Spleen (tissue), 7 donors: ENCODE measurements around the gene SPAG5.
"Not testable (repeated sequence)": the region's sequence is repeated elsewhere in the genome, so short reads cannot be mapped to it uniquely, and the experiment has no call there.

Experiments
- POLR2AphosphoS5 ChIP-seq, 3 donors: sonication (generic); formaldehyde crosslinking; IDR thresholded peaks; one replicate each; pipeline ENCODE4 v1.5.1; 2017; ENCODE audit warnings: antibody characterized with exemption in 3 of 3
- TF ChIP-seq, protein P1 (sequence below), 11 experiments: fragments of 200-600 bp in 7 of 11; fragments of 450-650 bp in 4 of 11; sonication (generic) in 4 of 11; IDR thresholded peaks in 8 of 11; conservative IDR thresholded peaks in 3 of 11; 1 replicate in 7 of 11; 2 replicates in 4 of 11; pipeline versions ENCODE4 v1.4.0 to v1.8.0; 2016 to 2021; ENCODE audit warnings: antibody characterized with exemption in 11 of 11, inconsistent platforms in 4 of 11, mild to moderate bottlenecking in 1 of 11
- donor health status: DM: no; HTN: no; CAD: no; lungs with moderate emphysema.
- donor health status: DM: no; HTN: no; CAD: no.
- donor health status: DM: no; HTN: no; CAD: no.

DNA sequence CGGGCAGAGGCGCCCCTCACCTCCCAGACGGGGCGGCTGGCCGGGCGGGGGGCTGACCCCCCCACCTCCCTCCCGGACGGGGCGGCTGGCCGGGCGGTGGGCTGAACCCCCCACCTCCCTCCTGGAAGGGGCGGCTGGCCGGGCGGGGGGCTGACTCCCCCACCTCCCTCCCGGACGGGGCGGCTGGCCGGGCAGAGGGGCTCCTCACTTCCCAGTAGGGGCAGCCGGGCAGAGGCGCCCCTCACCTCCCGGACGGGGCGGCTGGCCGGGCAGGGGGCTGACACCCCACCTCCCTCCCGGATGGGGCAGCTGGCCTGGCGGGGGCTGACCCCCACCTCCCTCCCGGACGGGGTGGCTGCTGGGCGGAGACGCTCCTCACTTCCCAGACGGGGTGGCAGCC, 5.2 kb upstream of the SPAG5 start:
- not testable (repeated sequence) for TF ChIP-seq POLR2AphosphoS5 (IDR thresholded peaks at IDR 0.05)
- TF ChIP-seq, protein P1, sequence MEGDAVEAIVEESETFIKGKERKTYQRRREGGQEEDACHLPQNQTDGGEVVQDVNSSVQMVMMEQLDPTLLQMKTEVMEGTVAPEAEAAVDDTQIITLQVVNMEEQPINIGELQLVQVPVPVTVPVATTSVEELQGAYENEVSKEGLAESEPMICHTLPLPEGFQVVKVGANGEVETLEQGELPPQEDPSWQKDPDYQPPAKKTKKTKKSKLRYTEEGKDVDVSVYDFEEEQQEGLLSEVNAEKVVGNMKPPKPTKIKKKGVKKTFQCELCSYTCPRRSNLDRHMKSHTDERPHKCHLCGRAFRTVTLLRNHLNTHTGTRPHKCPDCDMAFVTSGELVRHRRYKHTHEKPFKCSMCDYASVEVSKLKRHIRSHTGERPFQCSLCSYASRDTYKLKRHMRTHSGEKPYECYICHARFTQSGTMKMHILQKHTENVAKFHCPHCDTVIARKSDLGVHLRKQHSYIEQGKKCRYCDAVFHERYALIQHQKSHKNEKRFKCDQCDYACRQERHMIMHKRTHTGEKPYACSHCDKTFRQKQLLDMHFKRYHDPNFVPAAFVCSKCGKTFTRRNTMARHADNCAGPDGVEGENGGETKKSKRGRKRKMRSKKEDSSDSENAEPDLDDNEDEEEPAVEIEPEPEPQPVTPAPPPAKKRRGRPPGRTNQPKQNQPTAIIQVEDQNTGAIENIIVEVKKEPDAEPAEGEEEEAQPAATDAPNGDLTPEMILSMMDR (IDR thresholded peaks at IDR 0.05 in 8 of 11, conservative IDR thresholded peaks at IDR 0.05 in 3 of 11): not testable (repeated sequence)
